Left colon (tissue), 2 donors: Measurements from ENCODE around the gene PCDHA5. TPM values are rescaled to one million over a fixed set of nuclear protein-coding genes. Genes with fewer than 3 reads are reported as not detected.

Experiments
- ATAC-seq: fragments of 200-7000 bp; cut with Tn5 transposase; one replicate; pipeline ENCODE4 v1.9.1; 2020; ENCODE audit warnings: mild to moderate bottlenecking, moderate library complexity
- DNase-seq, 2 donors: peaks; one replicate each; pipeline ENCODE4 v3.0.0-alpha.2; 2020
- intact Hi-C, 2 donors: fragments of 100-400 bp; cut with DNase I in 1 of 2; cut with micrococcal nuclease in 1 of 2; formaldehyde crosslinking; loops; one replicate each; pipeline versions ENCODE4 v1.11.2 to v1.14.0; 2022; cut with DNase I, micrococcal nuclease
- total RNA-seq, 2 donors: library from RNA; stranded (reverse); fragmentation: NEBNext Ultra II Directional; extraction: Animal tissue kit (Norgen Biotek cat#: 25700); gene quantifications; one replicate each; pipeline ENCODE4 v1.2.1, GENCODE V29; 2021
- donor health status: DM: no; HTN: no; CAD: no.
- donor health status: DM: yes; HTN: yes; CAD: no.

PCDHA5 gene
- total RNA-seq, 2 donors from 2014 or later, result 0.06 to 0.09 TPM

DNA sequence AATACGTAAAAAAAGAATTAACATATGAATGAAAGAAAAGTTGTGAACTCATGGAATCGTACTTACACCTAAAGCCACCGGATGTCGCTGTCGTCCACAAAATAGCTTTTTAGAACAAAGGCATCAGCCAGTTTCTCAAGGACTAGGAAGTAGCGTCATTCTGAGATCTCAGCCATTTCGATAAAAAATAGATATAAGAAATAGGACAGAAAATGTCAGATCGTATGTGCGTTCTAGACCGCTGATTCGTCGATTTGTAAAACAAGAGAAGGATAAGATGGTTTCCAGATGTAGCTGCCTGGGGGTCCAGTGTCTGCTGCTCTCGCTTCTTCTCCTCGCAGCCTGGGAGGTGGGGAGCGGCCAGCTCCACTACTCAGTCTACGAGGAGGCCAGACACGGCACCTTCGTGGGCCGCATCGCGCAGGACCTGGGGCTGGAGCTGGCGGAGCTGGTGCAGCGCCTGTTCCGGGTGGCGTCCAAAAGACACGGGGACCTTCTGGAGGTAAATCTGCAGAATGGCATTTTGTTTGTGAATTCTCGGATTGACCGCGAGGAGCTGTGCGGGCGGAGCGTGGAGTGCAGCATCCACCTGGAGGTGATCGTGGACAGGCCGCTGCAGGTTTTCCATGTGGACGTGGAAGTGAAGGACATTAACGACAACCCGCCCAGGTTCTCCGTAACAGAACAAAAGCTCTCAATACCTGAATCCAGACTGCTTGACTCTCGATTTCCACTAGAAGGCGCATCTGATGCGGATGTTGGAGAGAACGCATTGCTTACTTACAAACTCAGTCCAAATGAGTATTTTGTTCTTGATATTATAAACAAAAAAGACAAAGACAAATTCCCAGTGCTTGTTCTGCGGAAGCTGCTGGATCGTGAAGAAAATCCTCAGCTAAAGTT lies 34.6 kb downstream of the PCDHA5 start, which contains the start of gene PCDHA10:
Gene PCDHA10, plus strand, starts transcription at position 126 of the 903 bp plus-strand sequence. Its CDS starts 152 bp downstream, at position 278.
- intact Hi-C loops, result no loop called here
- DNase-seq, result no peak

GRCh38 chr5:140857177-140857986 lies 36.0 kb downstream of the PCDHA5 start:
- no peak for ATAC-seq
- intact Hi-C loops, result no loop called here
- DNase-seq, result no peak

More for the DNA sequence above, 34.6 kb downstream of the PCDHA5 start, which contains the start of gene PCDHA10:
- ATAC-seq, result no peak

DNA sequence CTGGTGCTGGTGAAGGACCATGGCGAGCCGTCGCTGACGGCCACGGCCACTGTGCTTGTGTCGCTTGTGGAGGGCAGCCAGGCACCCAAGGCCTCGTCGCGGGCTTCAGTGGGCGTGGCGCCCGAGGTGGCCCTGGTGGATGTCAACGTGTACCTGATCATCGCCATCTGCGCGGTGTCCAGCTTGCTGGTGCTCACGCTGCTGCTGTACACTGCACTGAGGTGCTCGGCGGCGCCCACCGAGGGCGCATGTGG lies 36.5 kb downstream of the PCDHA5 start:
- intact Hi-C loops, result no loop called here
- no peak for ATAC-seq
- DNase-seq, result no peak

- ATAC-seq, result no peak
- DNase-seq, result no peak
- intact Hi-C loops, result no loop called here
Measured at GRCh38 chr5:140862441-140863295, 41.3 kb downstream of the PCDHA5 start.

DNA sequence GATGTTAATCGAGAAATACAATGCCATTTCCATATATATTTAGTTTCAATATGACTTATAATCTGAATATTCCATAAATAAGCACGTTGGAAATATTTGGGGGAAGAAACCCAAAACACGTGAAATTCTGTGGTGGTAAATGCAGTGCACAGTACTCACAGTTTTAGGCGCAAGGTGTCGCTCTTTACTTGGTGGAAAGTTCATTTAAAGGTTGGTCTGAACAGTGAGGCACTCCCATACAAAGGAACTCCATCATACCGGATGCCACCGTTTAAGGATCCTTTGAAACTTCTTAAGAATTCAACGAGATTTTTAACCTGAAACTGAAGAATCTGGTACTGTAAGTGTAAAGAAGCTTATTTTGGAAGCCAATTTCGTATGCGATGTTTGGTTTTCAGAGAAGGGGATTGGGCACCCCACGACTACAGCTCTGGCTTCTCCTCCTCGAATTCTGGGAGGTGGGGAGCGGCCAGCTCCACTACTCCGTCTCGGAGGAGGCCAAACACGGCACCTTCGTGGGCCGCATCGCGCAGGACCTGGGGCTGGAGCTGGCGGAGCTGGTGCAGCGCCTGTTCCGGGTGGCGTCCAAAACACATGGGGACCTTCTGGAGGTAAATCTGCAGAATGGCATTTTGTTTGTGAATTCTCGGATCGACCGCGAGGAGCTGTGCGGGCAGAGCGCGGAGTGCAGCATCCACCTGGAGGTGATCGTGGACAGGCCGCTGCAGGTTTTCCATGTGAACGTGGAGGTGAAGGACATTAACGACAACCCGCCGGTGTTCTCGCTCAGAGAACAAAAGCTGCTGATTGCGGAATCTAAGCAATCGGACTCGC lies 47.5 kb downstream of the PCDHA5 start, which contains the start of gene PCDHA11:
Gene PCDHA11, plus strand, starts transcription at position 237 of the 834 bp plus-strand sequence. Its CDS starts 147 bp downstream, at position 384.
- no peak for DNase-seq
- intact Hi-C loops, result no loop called here
- no peak for ATAC-seq

DNA sequence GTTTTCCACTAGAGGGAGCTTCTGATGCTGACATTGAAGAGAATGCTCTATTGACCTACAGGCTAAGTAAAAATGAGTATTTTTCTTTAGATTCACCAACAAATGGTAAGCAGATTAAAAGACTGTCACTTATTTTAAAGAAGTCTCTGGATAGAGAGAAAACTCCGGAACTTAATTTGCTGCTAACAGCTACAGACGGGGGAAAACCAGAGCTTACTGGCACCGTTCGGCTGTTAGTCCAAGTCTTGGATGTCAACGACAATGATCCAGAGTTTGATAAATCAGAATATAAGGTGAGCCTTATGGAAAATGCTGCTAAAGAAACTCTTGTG lies 48.1 kb downstream of the PCDHA5 start:
- intact Hi-C loops, result no loop called here
- DNase-seq (no peak), ATAC-seq (no peak)

GRCh38 chr5:140870221-140871201 lies 49.1 kb downstream of the PCDHA5 start:
- no peak for ATAC-seq
- DNase-seq, result no peak
- intact Hi-C loops, result no loop called here

Other genes with a start within 250 kb of the PCDHA5 start
- 10 to 100 TPM; 35.5 to 65.7 TPM for gene CD14, start 188.4 kb upstream of the PCDHA5 start, total RNA-seq
- 10 to 100 TPM; 11.4 to 16.1 TPM for gene TMCO6, start 182.2 kb upstream of the PCDHA5 start, total RNA-seq
- gene NDUFA2, start 174.0 kb upstream of the PCDHA5 start, total RNA-seq, result 10 to 100 TPM; 88.1 to 89.3 TPM
- 10 to 100 TPM; 60.4 to 77.4 TPM for gene IK, start 173.8 kb upstream of the PCDHA5 start, total RNA-seq
- 10 to 100 TPM; 38.2 to 46.3 TPM for gene WDR55, start 156.7 kb upstream of the PCDHA5 start, total RNA-seq
- gene DND1, start 148.0 kb upstream of the PCDHA5 start, total RNA-seq, result 1 to 10 TPM in 1 of 2 donors, under 1 TPM in 1; 0.78 to 1.0 TPM
- 10 to 100 TPM; 48.6 to 53.7 TPM for gene HARS1, start 130.2 kb upstream of the PCDHA5 start, total RNA-seq
- 10 to 100 TPM; 37.6 to 38.9 TPM for gene HARS2, start 130.2 kb upstream of the PCDHA5 start, total RNA-seq
- 10 to 100 TPM; 41.4 to 49.9 TPM for gene ZMAT2, start 121.2 kb upstream of the PCDHA5 start, total RNA-seq
- not detected for gene PCDHA1, start 35.5 kb upstream of the PCDHA5 start, total RNA-seq
- gene PCDHA2, start 26.8 kb upstream of the PCDHA5 start, total RNA-seq, result not detected
- under 1 TPM; 0.06 to 0.28 TPM for gene PCDHA3, start 20.6 kb upstream of the PCDHA5 start, total RNA-seq
- 1 to 10 TPM in 1 of 2 donors, under 1 TPM in 1; 0.39 to 1.1 TPM for gene PCDHA4, start 14.5 kb upstream of the PCDHA5 start, total RNA-seq
- under 1 TPM; 0.22 to 0.31 TPM for gene PCDHA6, start 6.3 kb downstream of the PCDHA5 start, total RNA-seq
- under 1 TPM; 0.17 to 0.27 TPM for gene PCDHA7, start 12.7 kb downstream of the PCDHA5 start, total RNA-seq
- not detected for gene PCDHA8, start 19.6 kb downstream of the PCDHA5 start, total RNA-seq
- under 1 TPM; 0.08 to 0.15 TPM for gene PCDHA9, start 26.8 kb downstream of the PCDHA5 start, total RNA-seq
- under 1 TPM; 0.20 to 0.24 TPM for gene PCDHA10, start 34.3 kb downstream of the PCDHA5 start, total RNA-seq
- gene PCDHA11, start 47.3 kb downstream of the PCDHA5 start, total RNA-seq, result under 1 TPM; 0.08 to 0.09 TPM
- under 1 TPM; 0.08 to 0.18 TPM for gene PCDHA12, start 53.7 kb downstream of the PCDHA5 start, total RNA-seq
- gene PCDHA13, start 60.5 kb downstream of the PCDHA5 start, total RNA-seq, result under 1 TPM in 1 of 2 donors, not detected in 1; 0.12 TPM
- gene PCDHAC1, start 104.7 kb downstream of the PCDHA5 start, total RNA-seq, result under 1 TPM; 0.15 to 0.28 TPM
- under 1 TPM; 0.47 to 0.58 TPM for gene PCDHAC2, start 144.9 kb downstream of the PCDHA5 start, total RNA-seq
- gene PCDHB1, start 229.8 kb downstream of the PCDHA5 start, total RNA-seq, result not detected